Liver (tissue), 9 donors: ENCODE data around the gene SETD7. TPM values are rescaled to one million over a fixed set of nuclear protein-coding genes. Genes with fewer than 3 reads are reported as not detected.

Source experiments
- DNase-seq: peaks from one replicate; pipeline ENCODE4 v3.0.0-alpha.2; 2017; ENCODE audit warnings: low spot score
- H3K27ac ChIP-seq, 2 donors: one replicate each; pipeline ENCODE4 v1.7.0; 2013; ENCODE audit warnings: inconsistent platforms in 2 of 2, low read length in 2 of 2, control low read depth in 1 of 2, low read depth in 1 of 2, mild to moderate bottlenecking in 1 of 2
- H3K27me3 ChIP-seq, 4 donors: one replicate each; pipeline versions ENCODE4 v1.6.1 to v1.7.0; 2013; ENCODE audit warnings: low read length in 3 of 4, inconsistent platforms in 1 of 4, mild to moderate bottlenecking in 1 of 4, moderate library complexity in 1 of 4; ENCODE audit not compliant: control insufficient read depth in 4 of 4, insufficient read depth in 4 of 4
- H3K36me3 ChIP-seq, 4 donors: one replicate each; pipeline versions ENCODE4 v1.6.1 to v1.7.0; 2013; ENCODE audit warnings: low read length in 3 of 4, mild to moderate bottlenecking in 3 of 4, low read depth in 1 of 4, moderate library complexity in 1 of 4; ENCODE audit not compliant: control insufficient read depth in 4 of 4, insufficient read depth in 3 of 4
- H3K4me1 ChIP-seq, 4 donors: one replicate each; pipeline versions ENCODE4 v1.6.1 to v1.7.0; 2013; ENCODE audit warnings: low read length in 3 of 4, mild to moderate bottlenecking in 3 of 4, moderate library complexity in 1 of 4; ENCODE audit not compliant: control insufficient read depth in 4 of 4, insufficient read depth in 4 of 4
- H3K4me3 ChIP-seq, 3 donors: one replicate each; pipeline versions ENCODE4 v1.6.1 to v1.7.0; 2013; ENCODE audit warnings: low read length in 3 of 3, control low read depth in 1 of 3, low read depth in 1 of 3, mild to moderate bottlenecking in 1 of 3
- H3K9ac ChIP-seq, 2 donors: one replicate each; pipeline ENCODE4 v1.7.0; 2013; ENCODE audit warnings: low read length in 2 of 2, mild to moderate bottlenecking in 2 of 2, moderate library complexity in 2 of 2, control low read depth in 1 of 2, low read depth in 1 of 2
- H3K9me3 ChIP-seq, 4 donors: one replicate each; pipeline versions ENCODE4 v1.6.1 to v1.7.0; 2013; ENCODE audit warnings: low read length in 3 of 4; ENCODE audit not compliant: control insufficient read depth in 4 of 4
- EGR1 ChIP-seq, 2 donors: IDR thresholded peaks; 2 replicates each; pipeline ENCODE4 v1.6.1; 2016 to 2018; ENCODE audit warnings: antibody characterized with exemption in 2 of 2, low read depth in 2 of 2
- FOXA1 ChIP-seq: IDR thresholded peaks from 2 replicates; pipeline ENCODE4 v1.6.1; 2016; ENCODE audit warnings: antibody characterized with exemption
- FOXA2 ChIP-seq: IDR thresholded peaks from 2 replicates; pipeline ENCODE4 v1.6.1; 2016; ENCODE audit warnings: antibody characterized with exemption
- GABPA ChIP-seq, 2 donors: IDR thresholded peaks in 1 of 2; conservative IDR thresholded peaks in 1 of 2; 2 replicates each; pipeline ENCODE4 v1.6.1; 2016; ENCODE audit warnings: antibody characterized with exemption in 2 of 2, mild to moderate bottlenecking in 1 of 2, moderate library complexity in 1 of 2
- HNF4A ChIP-seq, 2 donors: conservative IDR thresholded peaks; 2 replicates each; pipeline ENCODE4 v1.6.1; 2016; ENCODE audit warnings: antibody characterized with exemption in 2 of 2, mild to moderate bottlenecking in 2 of 2
- HNF4G ChIP-seq: IDR thresholded peaks from 2 replicates; pipeline ENCODE4 v1.6.1; 2016; ENCODE audit warnings: antibody characterized with exemption
- JUND ChIP-seq, 2 donors: IDR thresholded peaks; 2 replicates each; pipeline ENCODE4 v1.6.1; 2016; ENCODE audit warnings: antibody characterized with exemption in 2 of 2
- MAX ChIP-seq: IDR thresholded peaks from 2 replicates; pipeline ENCODE4 v1.6.1; 2016; ENCODE audit warnings: antibody characterized with exemption
- NR2F2 ChIP-seq: IDR thresholded peaks from 2 replicates; pipeline ENCODE4 v1.6.1; 2016; ENCODE audit warnings: antibody characterized with exemption
- RAD21 ChIP-seq, 2 donors: IDR thresholded peaks; 2 replicates each; pipeline ENCODE4 v1.6.1; 2016; ENCODE audit warnings: antibody characterized with exemption in 2 of 2, mild to moderate bottlenecking in 2 of 2
- REST ChIP-seq: IDR thresholded peaks from 2 replicates; pipeline ENCODE4 v1.6.1; 2016; ENCODE audit warnings: antibody characterized with exemption, mild to moderate bottlenecking
- RXRA ChIP-seq, 2 donors: IDR thresholded peaks; 2 replicates each; pipeline ENCODE4 v1.6.1; 2017 to 2018; ENCODE audit warnings: antibody characterized with exemption in 2 of 2, mild to moderate bottlenecking in 1 of 2
- SP1 ChIP-seq: IDR thresholded peaks from 2 replicates; pipeline ENCODE4 v1.6.1; 2018; ENCODE audit warnings: antibody characterized with exemption, mild to moderate bottlenecking
- TAF1 ChIP-seq: conservative IDR thresholded peaks from 2 replicates; pipeline ENCODE4 v1.6.1; 2016; ENCODE audit warnings: antibody characterized with exemption, mild to moderate bottlenecking
- YY1 ChIP-seq: IDR thresholded peaks from 2 replicates; pipeline ENCODE4 v1.6.1; 2016; ENCODE audit warnings: antibody characterized with exemption, mild to moderate bottlenecking
- ZBTB33 ChIP-seq: IDR thresholded peaks from 2 replicates; pipeline ENCODE4 v1.6.1; 2016; ENCODE audit warnings: antibody characterized with exemption
- WGBS: extraction: QIAGEN DNeasy Blood & Tissue Kit; methylation state at CpG from one replicate; pipeline ENCODE4 v1.1.7; 2013; 5-methylcytosine and 5-hydroxymethylcytosine counted together
- polyA plus RNA-seq, 2 donors: library from polyadenylated mRNA; stranded (reverse) in 1 of 2; unstranded in 1 of 2; fragments of 200-250 nt in 1 of 2; fragments of >200 nt in 1 of 2; fragmentation: Nextera tagmentation in 1 of 2; extraction: Ambion mirVana in 1 of 2; gene quantifications; one replicate each; pipeline versions ENCODE4 v1.2.1 to v1.2.3, GENCODE V29; 2013 to 2015
- total RNA-seq, 2 donors: library from RNA; depleted of rRNA; stranded (reverse); fragments of >200 nt; gene quantifications; one replicate each; pipeline ENCODE4 v1.2.3, GENCODE V29; 2014
- TF ChIP-seq, protein P1 (sequence below): IDR thresholded peaks from 2 replicates; pipeline ENCODE4 v1.6.1; 2016; ENCODE audit warnings: antibody characterized with exemption
- TF ChIP-seq, protein P2 (sequence below): fragments of 150-350 bp; IDR thresholded peaks from 2 replicates; pipeline ENCODE4 v1.5.1; 2017; ENCODE audit warnings: improper control_type of control experiment, low read depth, low read length; ENCODE audit not compliant: missing input control
- donor health status: healthy.
- donor health status: healthy.
- donor health status: healthy.
- donor health status: healthy.
- donor health status: healthy.

The SETD7 gene
- total and polyA plus RNA-seq, 4 donors = 12.9 to 81.7 (median 18.0) TPM

DNA sequence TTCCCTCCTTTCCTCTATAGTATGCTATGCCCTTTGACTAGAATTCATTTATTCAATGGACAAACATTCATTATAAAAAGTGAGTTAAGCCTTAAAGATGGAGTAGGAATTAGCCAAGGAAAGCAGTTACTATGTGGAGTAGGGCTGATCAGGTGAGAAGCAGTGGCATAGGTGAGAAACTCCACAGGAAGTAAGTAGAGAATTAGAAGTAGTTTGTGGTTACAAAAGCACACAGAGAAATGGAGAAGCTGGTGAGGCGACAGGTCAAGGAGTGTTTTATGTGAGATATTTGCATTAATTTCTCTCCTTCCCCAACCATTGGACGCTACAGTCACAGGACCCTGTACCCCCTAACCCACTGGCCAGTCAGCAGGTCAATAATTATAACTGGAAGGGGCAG, 30.6 kb downstream of the SETD7 start:
- no peak for TF ChIP-seq HNF4A (conservative IDR thresholded peaks at IDR 0.05)
- TF ChIP-seq RAD21 (IDR thresholded peaks at IDR 0.05) = no peak
- no peak for TF ChIP-seq MAX
- no peak for TF ChIP-seq JUND (IDR thresholded peaks at IDR 0.05)
- TF ChIP-seq FOXA1 = no peak
- TF ChIP-seq TAF1 = no peak
- TF ChIP-seq NR2F2 = no peak
- TF ChIP-seq YY1 = no peak
- no peak for TF ChIP-seq SP1
- TF ChIP-seq, protein P1, sequence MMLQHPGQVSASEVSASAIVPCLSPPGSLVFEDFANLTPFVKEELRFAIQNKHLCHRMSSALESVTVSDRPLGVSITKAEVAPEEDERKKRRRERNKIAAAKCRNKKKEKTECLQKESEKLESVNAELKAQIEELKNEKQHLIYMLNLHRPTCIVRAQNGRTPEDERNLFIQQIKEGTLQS = no peak
- TF ChIP-seq GABPA (IDR thresholded peaks at IDR 0.05 in 1 of 2, conservative IDR thresholded peaks at IDR 0.05 in 1 of 2) = no peak
- TF ChIP-seq REST = no peak
- Histone ChIP-seq H3K9ac (no peak overlapping the region), H3K4me1 (no peaks in the 10 kb centered on the region), H3K27me3 (no peaks in the 10 kb centered on the region), H3K27ac (no peak overlapping the region), H3K9me3 (no peaks in the 10 kb centered on the region), H3K4me3 (no peak overlapping the region), H3K36me3 (peaks cover 5 to 36% (median 21%) of the 10 kb centered on the region in 4 donors)
- 45% methylated on average over 2 of the region's 2 CpGs for WGBS
- DNase-seq = no peak

DNA sequence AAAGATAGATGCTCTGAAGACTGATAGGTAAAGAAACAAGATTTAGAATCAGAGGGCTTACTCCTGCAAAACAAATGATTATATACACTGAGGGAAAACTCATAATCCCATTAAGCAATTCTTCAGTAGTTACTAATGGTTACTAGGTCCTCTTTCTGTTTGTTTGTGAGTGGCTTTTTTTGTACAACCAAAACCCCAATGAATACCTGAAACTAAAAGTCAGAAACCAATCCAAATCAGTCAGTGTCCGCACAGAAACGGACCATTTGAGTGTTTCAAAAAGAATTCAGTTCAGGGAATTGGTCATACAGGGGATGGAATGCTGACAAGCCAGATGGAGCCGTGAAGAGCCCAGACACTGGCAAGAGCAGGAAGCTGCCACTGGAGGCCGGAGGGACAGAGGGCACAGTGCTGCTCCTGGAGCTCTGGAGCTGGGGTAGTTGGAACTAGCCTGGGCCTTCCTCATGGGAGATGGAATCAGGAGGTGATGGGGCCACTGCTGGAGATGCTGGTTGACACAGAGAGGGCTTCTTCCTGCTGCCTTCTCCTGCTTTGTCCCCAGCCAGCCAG, 31.9 kb downstream of the SETD7 start:
- WGBS = 90% methylated on average over 4 of the region's 4 CpGs
- Histone ChIP-seq H3K36me3 (peaks cover 7 to 47% (median 27%) of the 10 kb centered on the region in 4 donors), H3K4me3 (no peak overlapping the region), H3K4me1 (peaks cover 0 to under 1% (median 0%) of the 10 kb centered on the region in 4 donors), H3K27me3 (no peaks in the 10 kb centered on the region), H3K27ac (no peak overlapping the region), H3K9ac (no peak overlapping the region), H3K9me3 (no peaks in the 10 kb centered on the region)
- TF ChIP-seq ZBTB33 = no peak
- TF ChIP-seq, protein P2, sequence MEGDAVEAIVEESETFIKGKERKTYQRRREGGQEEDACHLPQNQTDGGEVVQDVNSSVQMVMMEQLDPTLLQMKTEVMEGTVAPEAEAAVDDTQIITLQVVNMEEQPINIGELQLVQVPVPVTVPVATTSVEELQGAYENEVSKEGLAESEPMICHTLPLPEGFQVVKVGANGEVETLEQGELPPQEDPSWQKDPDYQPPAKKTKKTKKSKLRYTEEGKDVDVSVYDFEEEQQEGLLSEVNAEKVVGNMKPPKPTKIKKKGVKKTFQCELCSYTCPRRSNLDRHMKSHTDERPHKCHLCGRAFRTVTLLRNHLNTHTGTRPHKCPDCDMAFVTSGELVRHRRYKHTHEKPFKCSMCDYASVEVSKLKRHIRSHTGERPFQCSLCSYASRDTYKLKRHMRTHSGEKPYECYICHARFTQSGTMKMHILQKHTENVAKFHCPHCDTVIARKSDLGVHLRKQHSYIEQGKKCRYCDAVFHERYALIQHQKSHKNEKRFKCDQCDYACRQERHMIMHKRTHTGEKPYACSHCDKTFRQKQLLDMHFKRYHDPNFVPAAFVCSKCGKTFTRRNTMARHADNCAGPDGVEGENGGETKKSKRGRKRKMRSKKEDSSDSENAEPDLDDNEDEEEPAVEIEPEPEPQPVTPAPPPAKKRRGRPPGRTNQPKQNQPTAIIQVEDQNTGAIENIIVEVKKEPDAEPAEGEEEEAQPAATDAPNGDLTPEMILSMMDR = no peak
- no peak for TF ChIP-seq HNF4A (conservative IDR thresholded peaks at IDR 0.05)
- no peak for TF ChIP-seq GABPA (IDR thresholded peaks at IDR 0.05 in 1 of 2, conservative IDR thresholded peaks at IDR 0.05 in 1 of 2)
- no peak for TF ChIP-seq REST
- no peak for TF ChIP-seq RXRA (IDR thresholded peaks at IDR 0.05)
- TF ChIP-seq SP1 = no peak
- no peak for TF ChIP-seq HNF4G
- TF ChIP-seq TAF1 = no peak
- TF ChIP-seq JUND (IDR thresholded peaks at IDR 0.05) = no peak
- no peak for TF ChIP-seq RAD21 (IDR thresholded peaks at IDR 0.05)
- TF ChIP-seq NR2F2 = no peak
- no peak for TF ChIP-seq EGR1 (IDR thresholded peaks at IDR 0.05; ENCODE audit: low read depth in 2 of 2)
- TF ChIP-seq FOXA2 = no peak
- TF ChIP-seq MAX = no peak
- TF ChIP-seq, protein P1 = no peak
- no peak for DNase-seq
